ENCODE measurements around the gene IFTAP. TPM values are rescaled to one million over a fixed set of nuclear protein-coding genes. Genes with fewer than 3 reads are reported as not detected.
"Not testable (repeated sequence)": the region's sequence is repeated elsewhere in the genome, so short reads cannot be mapped to it uniquely, and the experiment has no call there.

Gene IFTAP
- total RNA-seq, 2 experiments from 2014 or later = 2.3 to 3.6 TPM

DNA sequence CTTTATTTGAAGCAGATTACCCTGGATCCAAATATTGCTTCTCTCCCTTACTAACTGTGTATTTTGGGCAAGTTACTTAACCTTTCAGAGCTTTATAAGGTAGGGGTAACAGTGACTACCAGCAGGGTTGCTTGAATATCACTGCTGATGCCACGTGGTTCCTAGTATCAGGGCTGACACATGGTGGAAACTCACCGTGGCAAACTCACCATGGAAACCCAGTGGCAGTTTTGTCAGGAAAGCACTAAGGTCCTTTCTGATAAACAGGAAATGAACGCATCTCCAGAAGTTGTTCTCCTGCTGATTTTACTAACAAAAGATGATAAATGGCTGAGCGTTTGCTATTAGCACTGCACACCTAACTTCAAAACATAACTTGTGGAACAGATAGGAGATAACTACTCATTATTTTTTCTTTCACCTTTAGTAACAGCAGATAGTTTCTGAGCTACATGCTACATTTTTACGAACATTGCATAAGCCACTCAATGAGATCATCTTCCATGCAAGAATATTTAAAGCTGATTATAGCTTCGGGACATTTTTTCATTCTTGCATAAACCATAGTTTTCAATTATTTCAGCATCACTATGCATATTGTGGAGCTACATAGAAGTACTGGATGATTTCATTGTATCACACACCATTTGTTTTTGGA, 63.4 kb downstream of the IFTAP start:
- H3K9me3 Mint-ChIP-seq = peaks cover 8% of the 10 kb centered on the region
- ATAC-seq (no peak), DNase-seq (no peak)
- no peak overlapping the region for H3K4me3 Mint-ChIP-seq
- POLR2A ChIA-PET = no interaction called here
- TF ChIP-seq, protein P1, sequence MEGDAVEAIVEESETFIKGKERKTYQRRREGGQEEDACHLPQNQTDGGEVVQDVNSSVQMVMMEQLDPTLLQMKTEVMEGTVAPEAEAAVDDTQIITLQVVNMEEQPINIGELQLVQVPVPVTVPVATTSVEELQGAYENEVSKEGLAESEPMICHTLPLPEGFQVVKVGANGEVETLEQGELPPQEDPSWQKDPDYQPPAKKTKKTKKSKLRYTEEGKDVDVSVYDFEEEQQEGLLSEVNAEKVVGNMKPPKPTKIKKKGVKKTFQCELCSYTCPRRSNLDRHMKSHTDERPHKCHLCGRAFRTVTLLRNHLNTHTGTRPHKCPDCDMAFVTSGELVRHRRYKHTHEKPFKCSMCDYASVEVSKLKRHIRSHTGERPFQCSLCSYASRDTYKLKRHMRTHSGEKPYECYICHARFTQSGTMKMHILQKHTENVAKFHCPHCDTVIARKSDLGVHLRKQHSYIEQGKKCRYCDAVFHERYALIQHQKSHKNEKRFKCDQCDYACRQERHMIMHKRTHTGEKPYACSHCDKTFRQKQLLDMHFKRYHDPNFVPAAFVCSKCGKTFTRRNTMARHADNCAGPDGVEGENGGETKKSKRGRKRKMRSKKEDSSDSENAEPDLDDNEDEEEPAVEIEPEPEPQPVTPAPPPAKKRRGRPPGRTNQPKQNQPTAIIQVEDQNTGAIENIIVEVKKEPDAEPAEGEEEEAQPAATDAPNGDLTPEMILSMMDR (IDR thresholded peaks at IDR 0.05) = no peak
- no peaks in the 10 kb centered on the region for H3K4me1 Mint-ChIP-seq (ENCODE audit: low read depth)
- H3K27ac Mint-ChIP-seq = no peak overlapping the region
- intact Hi-C loops (cut with micrococcal nuclease) = no loop called here
- CTCF ChIA-PET = interaction anchor here (1.2 to 1.3 kb wide), 3 partner anchors 15 to 93 kb away, joined by 3 to 7 read pairs (median 4); no protein-coding TSS in a partner anchor
- no peaks in the 10 kb centered on the region for H3K36me3 Mint-ChIP-seq (ENCODE audit: low read depth)
- peaks cover 5% of the 10 kb centered on the region for H3K27me3 Mint-ChIP-seq

DNA sequence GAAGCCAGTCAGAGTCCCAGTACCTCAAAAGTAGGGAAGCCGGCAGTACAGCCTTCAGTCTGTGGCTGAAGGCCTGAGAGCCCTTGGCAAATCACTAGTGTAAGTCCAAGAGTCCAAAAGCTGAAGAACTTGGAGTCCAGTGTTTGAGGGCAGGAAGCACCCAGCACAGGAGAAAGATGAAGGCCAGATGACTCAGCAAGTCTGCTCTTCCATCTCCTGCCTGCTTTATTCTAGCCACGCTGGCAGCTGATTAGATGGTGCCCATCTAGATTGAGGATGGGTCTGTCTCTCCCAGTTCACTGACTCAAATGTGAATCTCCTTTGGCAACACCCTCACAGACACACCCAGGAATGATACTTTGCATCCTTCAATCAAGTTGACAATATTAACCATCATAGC, 67.1 kb downstream of the IFTAP start:
- H3K36me3 Mint-ChIP-seq (ENCODE audit: low read depth); DNase-seq; H3K4me3 Mint-ChIP-seq; H3K27me3 Mint-ChIP-seq; H3K27ac Mint-ChIP-seq; H3K4me1 Mint-ChIP-seq (ENCODE audit: low read depth); intact Hi-C loops (cut with micrococcal nuclease); ATAC-seq; POLR2A ChIA-PET: not testable (repeated sequence)
- peaks cover 15% of the 10 kb centered on the region for H3K9me3 Mint-ChIP-seq
- CTCF ChIA-PET = interaction anchor here (1.4 to 2.3 kb wide), 3 partner anchors 11 to 86 kb away, joined by 3 to 12 read pairs (median 5); no protein-coding TSS in a partner anchor

DNA sequence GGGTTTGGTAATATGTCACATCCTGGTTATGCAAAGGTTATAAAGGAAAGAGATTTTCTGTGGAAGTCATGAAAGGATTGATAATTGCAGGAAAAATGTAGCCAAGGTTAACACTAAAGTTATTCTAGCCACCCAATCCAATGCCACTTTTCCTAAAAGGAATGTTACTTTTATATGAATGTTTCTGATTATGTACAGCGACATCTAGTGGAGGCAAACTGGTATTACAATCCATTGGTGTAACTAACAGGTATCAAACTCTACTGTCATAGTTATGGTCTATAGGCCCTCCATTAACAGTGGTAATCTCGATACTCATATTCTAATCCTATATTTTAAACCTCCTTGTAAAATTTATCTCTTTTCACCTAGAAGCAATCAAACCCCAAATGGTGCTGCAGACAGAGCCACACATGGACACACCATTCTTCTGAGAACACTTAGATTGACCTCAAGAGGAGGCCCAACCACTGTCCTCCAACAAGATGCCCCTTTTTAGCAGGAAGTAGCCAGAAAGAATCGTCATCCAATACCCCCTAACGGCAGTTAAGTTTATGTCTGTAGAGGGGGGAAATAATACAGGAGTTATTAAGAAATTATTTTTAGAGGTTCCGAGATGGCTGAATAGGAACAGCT, 78.6 kb downstream of the IFTAP start:
- ChIA-PET POLR2A (no interaction called here), CTCF (interaction anchor here (0.8 to 9.6 kb wide), 7 partner anchors 12 to 135 kb away, joined by 3 to 98 read pairs (median 8); no protein-coding TSS in a partner anchor)
- Mint-ChIP-seq H3K27ac (no peak overlapping the region), H3K9me3 (peaks cover under 1% of the 10 kb centered on the region), H3K4me1 (ENCODE audit: low read depth) (no peaks in the 10 kb centered on the region), H3K27me3 (peaks cover 17% of the 10 kb centered on the region), H3K4me3 (no peak overlapping the region), H3K36me3 (ENCODE audit: low read depth) (no peaks in the 10 kb centered on the region)
- DNase-seq = peak; percentile 4
- TF ChIP-seq, protein P1 (IDR thresholded peaks at IDR 0.05) = peak; percentile 93
- intact Hi-C loops (cut with micrococcal nuclease) = loop anchor here (5.0 kb wide), 1 partner anchor 111 kb away; no protein-coding TSS in a partner anchor
- ATAC-seq = no peak

DNA sequence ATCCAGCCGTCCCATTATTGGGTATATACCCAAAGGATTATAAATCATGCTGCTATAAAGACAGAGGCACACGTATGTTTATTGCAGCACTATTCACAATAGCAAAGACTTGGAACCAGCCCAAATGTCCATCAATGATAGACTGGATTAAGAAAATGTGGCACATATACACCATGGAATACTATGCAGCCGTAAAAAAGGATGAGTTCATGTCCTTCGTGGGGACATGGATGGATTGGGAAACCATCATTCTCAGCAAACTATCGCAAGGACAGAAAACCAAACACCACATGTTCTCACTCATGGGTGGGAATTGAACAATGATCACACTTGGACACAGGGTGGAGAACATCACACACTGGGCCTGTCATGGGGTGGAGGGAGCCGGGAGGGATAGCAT, 85.2 kb downstream of the IFTAP start:
- CTCF ChIA-PET; H3K27ac Mint-ChIP-seq; H3K4me3 Mint-ChIP-seq; H3K36me3 Mint-ChIP-seq (ENCODE audit: low read depth); DNase-seq; H3K9me3 Mint-ChIP-seq; H3K4me1 Mint-ChIP-seq (ENCODE audit: low read depth); intact Hi-C loops (cut with micrococcal nuclease); ATAC-seq; POLR2A ChIA-PET: not testable (repeated sequence)
- H3K27me3 Mint-ChIP-seq = peaks cover 43% of the 10 kb centered on the region

DNA sequence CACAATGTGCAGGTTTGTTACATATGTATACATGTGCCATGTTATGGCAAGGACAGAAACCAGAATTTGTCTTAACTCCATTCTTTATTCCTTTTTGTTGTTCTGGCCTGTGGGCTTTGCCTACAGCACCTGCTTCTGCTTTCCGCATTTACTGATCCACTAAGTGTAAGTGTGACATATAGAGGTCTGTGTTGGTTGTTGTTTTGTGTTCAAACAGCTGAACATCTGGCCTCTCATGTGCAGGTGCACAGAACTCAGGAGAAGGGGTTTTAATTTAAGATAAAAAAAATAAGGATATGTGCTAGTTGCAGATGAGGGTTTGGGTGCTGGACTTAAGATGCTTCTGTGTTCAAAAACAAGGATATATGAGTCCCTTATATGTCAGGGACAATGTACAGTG, 89.5 kb downstream of the IFTAP start:
- no peak for DNase-seq
- Mint-ChIP-seq H3K4me3 (no peak overlapping the region), H3K36me3 (ENCODE audit: low read depth) (no peaks in the 10 kb centered on the region), H3K27me3 (peaks cover 55% of the 10 kb centered on the region), H3K4me1 (ENCODE audit: low read depth) (peaks cover 12% of the 10 kb centered on the region), H3K27ac (no peak overlapping the region), H3K9me3 (no peaks in the 10 kb centered on the region)
- ChIA-PET POLR2A (no interaction called here), CTCF (interaction anchor here (3.0 kb wide), 1 partner anchor 63 kb away, joined by 15 read pairs; no protein-coding TSS in a partner anchor)
- no peak for ATAC-seq
- intact Hi-C loops (cut with micrococcal nuclease) = no loop called here
- TF ChIP-seq, protein P1 (IDR thresholded peaks at IDR 0.05) = no peak

Data from activated CD8-positive, alpha-beta T cell treated with anti-CD3 and anti-CD28 coated beads for 36 hours (primary cell).